ENCODE data around the gene ZNF580. TPM values are rescaled to one million over a fixed set of nuclear protein-coding genes. Genes with fewer than 3 reads are reported as not detected.

ZNF580 gene
- total and polyA plus RNA-seq, 2 of the 8 experiments (the other 6 are each of a cell fraction or from before 2014, with no cell fraction given): 12.0 to 24.6 TPM

DNA sequence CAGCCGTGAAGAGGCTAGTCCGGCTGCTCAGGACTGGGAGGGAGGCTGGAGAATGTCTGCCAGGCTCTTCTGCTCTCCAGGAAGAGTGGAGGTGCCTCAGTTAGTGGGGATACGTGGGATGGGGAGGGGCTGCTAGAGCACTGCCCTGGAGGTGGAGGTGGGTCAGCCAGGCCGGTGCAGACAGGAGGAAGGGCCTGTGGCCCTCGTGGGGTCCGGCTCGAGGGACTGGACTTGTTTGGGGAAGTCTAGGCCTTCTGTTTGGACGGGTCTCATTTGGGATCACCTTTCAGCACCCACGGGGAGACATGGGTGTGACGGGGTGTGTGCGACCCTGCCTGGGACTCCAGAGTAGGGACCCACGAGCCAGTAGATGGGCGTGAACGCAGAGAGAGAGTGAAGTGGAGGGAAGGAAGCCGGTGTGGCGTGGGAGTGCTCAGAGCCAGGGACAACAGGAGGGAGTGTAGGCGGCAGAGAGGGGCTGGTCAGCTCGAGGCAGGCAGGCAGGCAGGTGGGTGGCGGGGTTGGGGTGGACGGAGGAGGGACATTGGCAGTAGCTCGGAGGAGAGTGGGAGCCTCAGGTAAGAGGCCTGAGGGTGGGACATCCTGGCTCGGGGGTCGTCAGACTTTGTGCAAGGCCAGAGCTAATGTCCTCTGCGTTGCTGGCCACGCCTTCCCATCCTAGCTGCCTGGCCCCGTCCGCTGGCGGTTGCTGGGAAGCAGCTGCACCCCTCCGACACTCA lies 45.7 kb downstream of the ZNF580 start:
- Histone ChIP-seq H3K79me1 (ENCODE audit: low read depth, low read length) (peaks cover 5% of the 10 kb centered on the region), H4K8ac (ENCODE audit: extremely low read depth, insufficient read depth, low read length) (no peak overlapping the region; the same call in 1 of the 2 replicates), H2AFZ (ENCODE audit: low read length) (no peak overlapping the region), H2BK15ac (ENCODE audit: low read length) (no peak overlapping the region), H3K4me1 (replicated peaks in 1 of 4; ENCODE audit: control insufficient read depth in 3 of 4, insufficient read depth in 4 of 4, low read length in 3 of 4) (no peaks in the 10 kb centered on the region), H4K5ac (ENCODE audit: insufficient read length, low read depth, low read length) (no peak overlapping the region), H3K23ac (ENCODE audit: insufficient read length) (no peak overlapping the region), H3K27ac (ENCODE audit: low read depth, low read length) (no peak overlapping the region), H3K23me2 (ENCODE audit: low read depth, low read length) (no peaks in the 10 kb centered on the region), H2BK20ac (ENCODE audit: low read length) (no peak overlapping the region), H2BK12ac (ENCODE audit: low read depth, low read length) (no peak overlapping the region), H3K4ac (replicated peaks; ENCODE audit: insufficient read length, low read depth, low read length) (no peak overlapping the region), H3K9ac (replicated peaks in 1 of 4; ENCODE audit: extremely low read depth in 1 of 4, low read depth in 3 of 4, low read length in 3 of 4) (no peak overlapping the region), H3K36me3 (ENCODE audit: control insufficient read depth in 2 of 4, insufficient read depth in 4 of 4, low read length in 3 of 4) (peaks cover 2 to 37% (median 13%) of the 10 kb centered on the region in 4 experiments; a peak in 6 of 8 replicates), H3K56ac (replicated peaks; ENCODE audit: insufficient read length, low read depth, low read length) (no peak overlapping the region), H3K9me3 (ENCODE audit: insufficient read depth in 2 of 2, low read depth in 1 of 2, low read length in 1 of 2) (no peaks in the 10 kb centered on the region), H2BK5ac (ENCODE audit: low read depth, low read length) (no peak overlapping the region), H3K18ac (ENCODE audit: extremely low read depth, low read length) (no peak overlapping the region), H2AK5ac (ENCODE audit: low read depth, low read length) (no peak overlapping the region), H3K14ac (ENCODE audit: insufficient read length) (no peak overlapping the region), H4K20me1 (replicated peaks in 1 of 2; ENCODE audit: control insufficient read depth in 1 of 2, insufficient read depth in 2 of 2, low read length in 2 of 2) (peaks cover 4 to 39% of the 10 kb centered on the region in 2 experiments), H2BK120ac (replicated peaks; ENCODE audit: low read depth, low read length) (no peak overlapping the region), H3K27me3 (replicated peaks in 1 of 4; ENCODE audit: control insufficient read depth in 3 of 4, extremely low read depth in 1 of 4, insufficient read depth in 3 of 4, low read length in 3 of 4) (no peaks in the 10 kb centered on the region; a peak in 1 of 7 replicates), H3K4me3 (ENCODE audit: extremely low read depth in 1 of 4, insufficient read depth in 2 of 4, low read depth in 3 of 4, low read length in 4 of 4) (no peak overlapping the region), H3K79me2 (ENCODE audit: control insufficient read depth in 1 of 2, insufficient read depth in 2 of 2, low read length in 2 of 2) (peaks cover 0 to 27% of the 10 kb centered on the region in 2 experiments; a peak in 1 of 4 replicates), H4K91ac (replicated peaks; ENCODE audit: insufficient read length, low read length) (no peak overlapping the region), H3K4me2 (ENCODE audit: insufficient read depth in 1 of 2, low read depth in 2 of 2, low read length in 2 of 2) (no peak overlapping the region)
- POLR2A ChIA-PET (ENCODE audit: partially characterized antibody): interaction anchor here (1.1 kb wide), 1 partner anchor 32 kb away, joined by 3 read pairs; the partner anchor contains the start of gene U2AF2
- WGBS, 2 experiments (ENCODE audit: extremely low coverage in 1 of 2, insufficient coverage in 1 of 2, insufficient read length in 1 of 2, insufficient replicate concordance in 2 of 2, low coverage in 1 of 2, low lambda C conversion rate in 2 of 2, missing lambda C conversion rate in 1 of 2): 91% methylated on average over 29 of the region's 29 CpGs; no CpG with 5 or more reads in 1 of the 2 experiments
- CTCF ChIA-PET (ENCODE audit: partially characterized antibody): interaction anchor here (2.2 to 2.7 kb wide), 2 partner anchors 15 to 17 kb away, joined by 6 to 9 read pairs; no protein-coding TSS in a partner anchor
- DNase-seq (ENCODE audit: low read depth in 1 of 2, low spot score in 2 of 2) (no peak), FAIRE-seq (no peak)
- TF ChIP-seq PHF8 (conservative IDR thresholded peaks at IDR 0.05; ENCODE audit: low read depth, low read length) (no peak), CBX8 (IDR thresholded peaks at IDR 0.05; ENCODE audit: borderline replicate concordance, low read depth, low read length) (no peak), TCF12 (IDR thresholded peaks at IDR 0.05; ENCODE audit: low read depth, low read length) (no peak), CBX5 (IDR thresholded peaks at IDR 0.05; ENCODE audit: low read depth, low read length) (no peak), POLR2AphosphoS5 (IDR thresholded peaks at IDR 0.05; ENCODE audit: low read depth, low read length) (no peak), KDM1A (IDR thresholded peaks at IDR 0.05; ENCODE audit: borderline replicate concordance, low read length) (no peak), RBBP5 (IDR thresholded peaks at IDR 0.05; ENCODE audit: borderline replicate concordance, low read depth, low read length) (no peak), RNF2 (IDR thresholded peaks at IDR 0.05; ENCODE audit: borderline replicate concordance, low read depth, low read length, missing control alignments, poor library complexity, severe bottlenecking) (no peak), GABPA (IDR thresholded peaks at IDR 0.05; ENCODE audit: borderline replicate concordance, insufficient read depth, low read length) (no peak), TEAD4 (IDR thresholded peaks at IDR 0.05; ENCODE audit: low read depth, low read length) (no peak)

All from H1 (cell line).